Peyer's patch (tissue), 4 donors: ENCODE measurements around the gene GPT2. TPM values are rescaled to one million over a fixed set of nuclear protein-coding genes. Genes with fewer than 3 reads are reported as not detected.

Experiments
- DNase-seq, 3 donors: peaks; one replicate each; pipeline ENCODE4 v3.0.0-alpha.2; 2017 to 2019
- H3K27ac ChIP-seq, 4 donors: fragments of 200-600 bp; sonication (generic); one replicate each; pipeline ENCODE4 v1.5.1; 2016 to 2019
- H3K27me3 ChIP-seq, 2 donors: fragments of 200-600 bp; sonication (generic); one replicate each; pipeline ENCODE4 v1.5.1; 2019
- H3K36me3 ChIP-seq, 3 donors: fragments of 200-600 bp; sonication (generic); one replicate each; pipeline ENCODE4 v1.5.1; 2016 to 2019
- H3K4me1 ChIP-seq, 4 donors: fragments of 200-600 bp; sonication (generic); one replicate each; pipeline ENCODE4 v1.5.1; 2016 to 2019
- H3K4me3 ChIP-seq, 4 donors: fragments of 200-600 bp; sonication (generic); 1 replicate in 3 of 4; 2 replicates in 1 of 4; pipeline ENCODE4 v1.5.1; 2016 to 2019; ENCODE audit warnings: mild to moderate bottlenecking in 1 of 4
- H3K9me3 ChIP-seq, 4 donors: fragments of 200-600 bp; sonication (generic); one replicate each; pipeline ENCODE4 v1.5.1; 2016 to 2019; ENCODE audit warnings: mild to moderate bottlenecking in 1 of 4
- POLR2A ChIP-seq, 2 donors: fragments of 450-650 bp; IDR thresholded peaks; one replicate each; pipeline ENCODE4 v1.5.1; 2017; ENCODE audit warnings: antibody characterized with exemption in 2 of 2, mild to moderate bottlenecking in 2 of 2, moderate library complexity in 2 of 2
- total RNA-seq, 4 donors: library from RNA; depleted of rRNA; stranded (reverse); fragments of >200 nt; gene quantifications; one replicate each; pipeline ENCODE4 v1.1.0, GENCODE V29; 2016
- TF ChIP-seq, protein P1 (sequence below), 6 experiments: fragments of 450-650 bp in 4 of 6; fragments of 200-600 bp in 2 of 6; sonication (generic) in 1 of 6; IDR thresholded peaks; one replicate each; pipeline ENCODE4 v1.5.1; 2017 to 2019; ENCODE audit warnings: antibody characterized with exemption in 6 of 6, mild to moderate bottlenecking in 3 of 6, moderate library complexity in 1 of 6

Gene GPT2
- total RNA-seq, 4 donors from 2014 or later, result 9.6 to 23.1 (median 18.2) TPM

DNA sequence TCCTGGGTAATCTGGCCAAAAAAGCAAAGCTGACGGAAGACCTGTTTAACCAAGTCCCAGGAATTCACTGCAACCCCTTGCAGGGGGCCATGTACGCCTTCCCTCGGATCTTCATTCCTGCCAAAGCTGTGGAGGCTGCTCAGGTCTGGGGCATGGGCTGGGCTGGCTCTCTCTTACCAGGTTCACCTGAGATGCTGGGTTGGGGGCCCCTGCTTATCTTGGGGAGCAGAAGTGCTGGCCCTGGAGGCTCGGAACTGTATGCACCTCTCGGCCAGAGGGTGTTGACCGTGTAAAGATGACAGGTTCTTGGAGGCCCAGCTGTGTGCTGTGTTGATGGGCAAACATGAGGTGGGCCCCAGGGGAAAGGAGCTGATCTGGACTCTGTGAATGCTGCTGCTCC lies 40.2 kb downstream of the GPT2 start:
- no peak for DNase-seq
- Histone ChIP-seq H3K4me3 (no peak overlapping the region), H3K4me1 (no peaks in the 10 kb centered on the region), H3K36me3 (peaks cover 0 to 12% (median 0%) of the 10 kb centered on the region in 3 donors), H3K27me3 (no peaks in the 10 kb centered on the region), H3K9me3 (no peaks in the 10 kb centered on the region), H3K27ac (no peak overlapping the region)
- no peak for TF ChIP-seq POLR2A (IDR thresholded peaks at IDR 0.05)
- TF ChIP-seq, protein P1, sequence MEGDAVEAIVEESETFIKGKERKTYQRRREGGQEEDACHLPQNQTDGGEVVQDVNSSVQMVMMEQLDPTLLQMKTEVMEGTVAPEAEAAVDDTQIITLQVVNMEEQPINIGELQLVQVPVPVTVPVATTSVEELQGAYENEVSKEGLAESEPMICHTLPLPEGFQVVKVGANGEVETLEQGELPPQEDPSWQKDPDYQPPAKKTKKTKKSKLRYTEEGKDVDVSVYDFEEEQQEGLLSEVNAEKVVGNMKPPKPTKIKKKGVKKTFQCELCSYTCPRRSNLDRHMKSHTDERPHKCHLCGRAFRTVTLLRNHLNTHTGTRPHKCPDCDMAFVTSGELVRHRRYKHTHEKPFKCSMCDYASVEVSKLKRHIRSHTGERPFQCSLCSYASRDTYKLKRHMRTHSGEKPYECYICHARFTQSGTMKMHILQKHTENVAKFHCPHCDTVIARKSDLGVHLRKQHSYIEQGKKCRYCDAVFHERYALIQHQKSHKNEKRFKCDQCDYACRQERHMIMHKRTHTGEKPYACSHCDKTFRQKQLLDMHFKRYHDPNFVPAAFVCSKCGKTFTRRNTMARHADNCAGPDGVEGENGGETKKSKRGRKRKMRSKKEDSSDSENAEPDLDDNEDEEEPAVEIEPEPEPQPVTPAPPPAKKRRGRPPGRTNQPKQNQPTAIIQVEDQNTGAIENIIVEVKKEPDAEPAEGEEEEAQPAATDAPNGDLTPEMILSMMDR (IDR thresholded peaks at IDR 0.05), result no peak

DNA sequence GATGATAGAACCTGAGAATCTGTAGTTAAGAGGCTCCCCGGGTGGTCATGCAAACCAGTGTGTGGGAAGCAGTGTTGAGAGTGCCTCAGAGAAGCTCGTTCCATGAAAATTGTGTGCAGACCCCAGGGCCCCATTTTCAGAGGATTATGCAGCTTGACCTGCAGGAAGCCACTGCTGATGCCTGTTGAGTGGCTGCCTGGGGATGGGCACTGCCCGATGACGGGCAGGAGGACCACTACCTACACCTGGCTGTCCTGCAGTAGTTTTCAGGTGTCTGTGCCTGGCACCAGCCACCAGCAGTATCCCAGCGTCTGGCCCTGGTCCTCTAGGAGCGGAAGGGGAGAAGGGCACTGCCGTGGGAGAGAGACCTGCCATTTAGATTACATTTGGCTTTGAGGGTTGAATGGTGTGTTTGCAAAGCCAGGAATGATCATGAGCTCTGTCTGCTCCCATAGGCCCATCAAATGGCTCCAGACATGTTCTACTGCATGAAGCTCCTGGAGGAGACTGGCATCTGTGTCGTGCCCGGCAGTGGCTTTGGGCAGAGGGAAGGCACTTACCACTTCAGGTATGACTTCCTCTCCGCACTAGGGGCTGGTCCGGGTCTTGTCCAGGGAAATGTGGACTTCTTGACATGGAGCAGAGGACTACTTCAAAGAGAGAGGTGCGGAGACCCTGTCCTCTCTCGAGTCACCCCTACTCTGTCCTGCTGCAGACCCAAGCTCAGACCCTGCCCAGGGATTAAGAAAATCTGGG lies 42.5 kb downstream of the GPT2 start:
- DNase-seq, result no peak
- peaks cover 0 to 6% (median 0%) of the 10 kb centered on the region in 4 donors for H3K4me1 ChIP-seq
- H3K9me3 ChIP-seq, result no peaks in the 10 kb centered on the region
- no peak overlapping the region for H3K4me3 ChIP-seq
- no peak overlapping the region for H3K27ac ChIP-seq
- H3K27me3 ChIP-seq, result no peaks in the 10 kb centered on the region
- TF ChIP-seq, protein P1 (IDR thresholded peaks at IDR 0.05), result no peak
- TF ChIP-seq POLR2A (IDR thresholded peaks at IDR 0.05), result no peak
- peaks cover 0 to 12% (median 0%) of the 10 kb centered on the region in 3 donors for H3K36me3 ChIP-seq

DNA sequence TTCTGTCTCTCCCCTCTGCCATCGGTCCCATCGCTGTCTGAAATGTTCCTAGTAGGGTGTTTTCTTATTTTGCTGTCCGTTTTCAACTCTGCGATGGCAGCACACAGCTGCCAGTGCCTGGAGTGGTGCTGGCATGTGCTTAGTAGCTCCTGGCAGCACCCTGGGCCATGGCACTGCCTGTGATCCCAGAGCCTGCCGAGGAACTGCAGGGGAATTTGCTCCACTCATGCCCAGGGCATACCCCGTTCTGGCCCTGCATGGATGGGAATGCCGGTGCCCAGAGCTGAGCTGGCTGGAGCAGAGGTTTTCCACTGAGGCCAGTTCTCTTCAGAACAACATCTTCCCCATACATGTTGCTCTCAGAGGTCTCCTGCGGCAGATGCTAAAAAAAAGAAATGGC lies 43.1 kb downstream of the GPT2 start:
- DNase-seq, result no peak

DNA sequence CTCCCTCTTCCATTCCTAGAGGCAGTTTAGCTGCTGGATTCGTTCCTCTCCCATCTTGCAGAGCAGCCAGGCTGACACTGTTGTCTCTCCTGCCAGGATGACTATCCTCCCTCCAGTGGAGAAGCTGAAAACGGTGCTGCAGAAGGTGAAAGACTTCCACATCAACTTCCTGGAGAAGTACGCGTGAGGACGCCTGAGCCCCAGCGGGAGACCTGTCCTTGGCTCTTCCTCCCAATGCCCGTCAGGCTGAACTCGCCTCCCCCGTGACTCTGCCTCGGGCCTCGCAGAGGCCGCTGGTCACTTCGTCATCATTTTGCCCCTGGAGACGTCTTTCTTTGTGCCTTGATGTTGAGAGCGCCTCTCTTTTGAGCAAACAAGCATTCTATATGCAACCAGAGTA lies 44.6 kb downstream of the GPT2 start:
- TF ChIP-seq, protein P1 (IDR thresholded peaks at IDR 0.05), result no peak
- no peak for TF ChIP-seq POLR2A (IDR thresholded peaks at IDR 0.05)
- no peak overlapping the region for H3K27ac ChIP-seq
- H3K4me3 ChIP-seq, result no peak overlapping the region
- no peak for DNase-seq
- H3K4me1 ChIP-seq, result peaks cover 0 to 6% (median 0%) of the 10 kb centered on the region in 4 donors
- H3K36me3 ChIP-seq, result peaks cover 0 to 6% (median 0%) of the 10 kb centered on the region in 3 donors
- no peaks in the 10 kb centered on the region for H3K9me3 ChIP-seq
- no peaks in the 10 kb centered on the region for H3K27me3 ChIP-seq

More for the DNA sequence above, 43.1 kb downstream of the GPT2 start:
- no peaks in the 10 kb centered on the region for H3K27me3 ChIP-seq
- peaks cover 0 to 6% (median 0%) of the 10 kb centered on the region in 4 donors for H3K4me1 ChIP-seq
- TF ChIP-seq, protein P1 (IDR thresholded peaks at IDR 0.05), result no peak
- TF ChIP-seq POLR2A (IDR thresholded peaks at IDR 0.05), result no peak
- no peaks in the 10 kb centered on the region for H3K9me3 ChIP-seq
- H3K27ac ChIP-seq, result no peak overlapping the region
- no peak overlapping the region for H3K4me3 ChIP-seq
- H3K36me3 ChIP-seq, result peaks cover 0 to 12% (median 0%) of the 10 kb centered on the region in 3 donors

DNA sequence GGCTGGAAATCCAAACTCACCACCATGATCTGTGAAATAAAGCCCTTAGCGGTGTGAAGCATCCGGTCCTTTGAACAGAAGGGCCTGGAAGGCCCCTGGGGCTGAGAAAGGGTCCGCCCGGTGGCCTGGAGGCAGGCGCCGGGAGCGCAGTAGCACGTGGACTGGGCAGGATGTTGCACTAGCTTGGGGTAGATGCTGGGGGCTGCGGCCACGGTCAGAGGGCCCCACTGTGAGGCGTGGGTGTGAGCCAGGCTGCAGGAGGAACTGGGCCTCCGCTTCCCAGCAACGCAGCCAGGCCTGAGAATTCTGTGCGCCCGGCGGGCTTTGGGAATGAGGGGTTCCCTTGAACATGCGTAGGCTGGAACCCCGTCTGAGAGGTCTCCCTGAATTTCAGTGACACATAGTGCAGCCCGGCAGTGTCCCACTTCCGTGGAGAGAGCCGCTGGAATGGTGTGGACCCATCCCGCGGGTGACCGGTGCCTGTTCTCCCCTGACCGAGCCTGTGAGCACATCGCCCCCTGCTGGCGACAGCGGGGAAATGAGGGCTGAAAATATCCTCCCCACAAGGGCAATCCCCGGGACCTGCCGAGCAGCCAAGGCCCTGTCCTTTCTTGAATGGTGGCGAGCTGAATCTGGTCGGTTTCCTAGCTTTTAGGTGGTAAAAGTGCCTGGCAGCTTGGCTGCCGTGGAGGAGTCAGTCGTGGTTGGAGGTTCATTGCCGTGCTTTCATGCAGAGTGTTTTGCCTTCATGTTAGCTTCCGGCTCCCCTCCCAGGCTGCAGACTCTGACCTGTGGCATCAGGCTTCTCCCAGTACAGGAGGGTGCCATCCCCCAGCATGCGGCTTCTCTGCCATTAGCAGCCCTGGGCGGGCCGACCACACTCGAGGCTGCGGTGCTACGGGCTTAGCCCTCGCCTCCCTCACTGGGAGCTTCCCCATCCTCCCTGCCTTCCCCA lies 45.5 kb downstream of the GPT2 start:
- TF ChIP-seq POLR2A (IDR thresholded peaks at IDR 0.05), result no peak
- TF ChIP-seq, protein P1 (IDR thresholded peaks at IDR 0.05), result peak; percentile 54 to 86 (median 75)
- DNase-seq, result peak; percentile 61 to 86 (median 84)
- H3K4me1 ChIP-seq, result peaks cover 0 to 6% (median 0%) of the 10 kb centered on the region in 4 donors

More for the DNA sequence above, 45.5 kb downstream of the GPT2 start:
- no peak overlapping the region for H3K27ac ChIP-seq
- peak overlapping the region in 1 of 4 donors; percentile 13 for H3K4me3 ChIP-seq
- no peaks in the 10 kb centered on the region for H3K9me3 ChIP-seq
- no peaks in the 10 kb centered on the region for H3K36me3 ChIP-seq
- no peaks in the 10 kb centered on the region for H3K27me3 ChIP-seq
